HepG2 (cell line): ENCODE data around the gene HCRT. TPM values are rescaled to one million over a fixed set of nuclear protein-coding genes. Genes with fewer than 3 reads are reported as not detected.

Experiments
- ARNTL ChIP-seq: sonication (generic); formaldehyde crosslinking; IDR thresholded peaks from 2 replicates; pipeline ENCODE4 v1.4.0; 2020; ENCODE audit warnings: mild to moderate bottlenecking, missing genetic modification reagents
- BORCS8-MEF2B ChIP-seq: sonication (generic); formaldehyde crosslinking; IDR thresholded peaks from 2 replicates; pipeline ENCODE4 v1.8.0; 2022; ENCODE audit warnings: mild to moderate bottlenecking, missing genetic modification reagents
- DR1 ChIP-seq: sonication (generic); formaldehyde crosslinking; IDR thresholded peaks from 2 replicates; pipeline ENCODE4 v1.8.0; 2021; ENCODE audit warnings: mild to moderate bottlenecking, missing genetic modification reagents, inconsistent platforms
- EZH2 ChIP-seq: conservative IDR thresholded peaks from 2 replicates; pipeline ENCODE4 v1.6.1; 2012; ENCODE audit warnings: mild to moderate bottlenecking, low read depth, low read length, moderate library complexity
- GMEB1 ChIP-seq: sonication (generic); formaldehyde crosslinking; IDR thresholded peaks from 2 replicates; pipeline ENCODE4 v1.5.1; 2020; ENCODE audit warnings: missing genetic modification reagents, mild to moderate bottlenecking, borderline replicate concordance
- IKZF4 ChIP-seq: sonication (generic); formaldehyde crosslinking; IDR thresholded peaks from 2 replicates; pipeline ENCODE4 v1.5.1; 2020; ENCODE audit warnings: borderline replicate concordance, mild to moderate bottlenecking, low read depth, missing genetic modification reagents; ENCODE audit errors: not compliant biosample characterization
- LCORL ChIP-seq, 2 experiments: fragments of 450-650 bp in 1 of 2; sonication (generic) in 1 of 2; formaldehyde crosslinking in 1 of 2; IDR thresholded peaks; 2 replicates each; pipeline versions ENCODE4 v1.5.0 to v1.6.1; 2017 to 2020; ENCODE audit warnings: antibody characterized with exemption in 1 of 2, missing genetic modification reagents in 1 of 2
- NCOA2 ChIP-seq: sonication (generic); formaldehyde crosslinking; IDR thresholded peaks from 2 replicates; pipeline ENCODE4 v1.8.0; 2022; ENCODE audit warnings: inconsistent platforms
- PREB ChIP-seq: sonication (generic); formaldehyde crosslinking; IDR thresholded peaks from 2 replicates; pipeline ENCODE4 v1.4.0; 2020; ENCODE audit warnings: missing genetic modification reagents
- REST ChIP-seq, 2 experiments: IDR thresholded peaks; 2 replicates each; pipeline ENCODE4 v1.6.1; 2011 to 2012; ENCODE audit warnings: low read length in 2 of 2, borderline replicate concordance in 1 of 2, low read depth in 1 of 2, mild to moderate bottlenecking in 1 of 2, moderate library complexity in 1 of 2
- SRSF9 ChIP-seq: fragments of 200-400 bp; formaldehyde crosslinking; IDR thresholded peaks from 2 replicates; pipeline ENCODE4 v1.6.1; 2018; ENCODE audit warnings: borderline replicate concordance, mild to moderate bottlenecking, low read depth, low read length; ENCODE audit not compliant: insufficient read depth, poor library complexity, severe bottlenecking
- ZFP1 ChIP-seq: IDR thresholded peaks from 2 replicates; pipeline ENCODE4 v1.6.1; 2016
- ZNF556 ChIP-seq: sonication (generic); formaldehyde crosslinking; IDR thresholded peaks from 2 replicates; pipeline ENCODE4 v1.4.0; 2020; ENCODE audit warnings: mild to moderate bottlenecking, missing genetic modification reagents, borderline replicate concordance
- polyA plus RNA-seq, 8 experiments: library from polyadenylated mRNA; depleted of rRNA in 3 of 8; stranded (reverse) in 7 of 8; unstranded in 1 of 8; fragments of >200 nt; fragmentation: Illumina TruSeq in 4 of 8; extraction: Trizol in 4 of 8; gene quantifications; 2 replicates each; pipeline versions ENCODE4 v1.2.1 to v1.2.3, GENCODE V29; 2011 to 2016; ENCODE audit warnings: low read depth in 4 of 8, missing spikeins in 1 of 8, mixed read lengths in 1 of 8; ENCODE audit not compliant: insufficient read depth in 1 of 8
- total RNA-seq, 5 experiments: library from RNA; depleted of rRNA; stranded (reverse); fragments of >200 nt; fragmentation: Illumina TruSeq; extraction: Trizol; gene quantifications; 2 replicates each; pipeline ENCODE4 v1.2.3, GENCODE V29; 2016; ENCODE audit warnings: low read depth in 1 of 5
- TF ChIP-seq, protein P1 (sequence below): sonication (generic); formaldehyde crosslinking; IDR thresholded peaks from 2 replicates; pipeline ENCODE4 v1.5.0; 2020; ENCODE audit warnings: mild to moderate bottlenecking, missing genetic modification reagents
- TF ChIP-seq, protein P2 (sequence below): sonication (generic); formaldehyde crosslinking; IDR thresholded peaks from 2 replicates; pipeline ENCODE4 v1.5.1; 2020; ENCODE audit warnings: missing genetic modification reagents, mild to moderate bottlenecking, borderline replicate concordance

HCRT gene
- total and polyA plus RNA-seq, 2 of the 13 experiments (the other 11 are each of a cell fraction or from before 2014, with no cell fraction given): not detected

DNA sequence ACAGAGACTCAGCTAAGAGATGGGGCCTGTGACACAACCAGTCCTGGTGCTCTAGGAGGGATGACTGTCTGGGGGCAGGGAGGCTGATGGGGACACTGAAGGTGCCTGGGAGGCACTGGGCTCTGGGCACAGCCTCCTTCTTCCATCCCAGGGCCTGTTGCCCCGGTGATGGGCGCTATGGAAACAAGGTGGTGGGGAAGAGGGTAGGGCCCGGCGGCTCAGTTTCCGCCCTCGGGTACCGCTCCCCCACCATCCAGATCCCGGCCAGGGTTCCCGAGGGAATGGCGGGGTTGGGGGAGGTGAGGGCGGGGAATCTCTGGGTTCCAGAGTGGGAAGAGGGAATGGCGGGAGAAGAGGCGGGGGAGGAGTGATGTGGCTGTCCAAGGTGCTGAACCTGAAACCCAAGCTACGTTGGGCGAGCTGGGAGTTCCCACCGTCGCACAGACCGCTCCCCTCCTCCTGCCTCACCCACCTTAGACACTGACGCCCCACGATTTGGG lies 5.3 kb downstream of the HCRT start (continued):
- TF ChIP-seq, protein P1, sequence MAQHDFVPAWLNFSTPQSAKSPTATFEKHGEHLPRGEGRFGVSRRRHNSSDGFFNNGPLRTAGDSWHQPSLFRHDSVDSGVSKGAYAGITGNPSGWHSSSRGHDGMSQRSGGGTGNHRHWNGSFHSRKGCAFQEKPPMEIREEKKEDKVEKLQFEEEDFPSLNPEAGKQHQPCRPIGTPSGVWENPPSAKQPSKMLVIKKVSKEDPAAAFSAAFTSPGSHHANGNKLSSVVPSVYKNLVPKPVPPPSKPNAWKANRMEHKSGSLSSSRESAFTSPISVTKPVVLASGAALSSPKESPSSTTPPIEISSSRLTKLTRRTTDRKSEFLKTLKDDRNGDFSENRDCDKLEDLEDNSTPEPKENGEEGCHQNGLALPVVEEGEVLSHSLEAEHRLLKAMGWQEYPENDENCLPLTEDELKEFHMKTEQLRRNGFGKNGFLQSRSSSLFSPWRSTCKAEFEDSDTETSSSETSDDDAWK (CRISPR knock-in tag): no peak
- TF ChIP-seq ZNF556 (CRISPR knock-in tag): 0 out of 2 replicates have a peak, but pooled peaks have one; percentile 47
- no peak for TF ChIP-seq ARNTL (CRISPR knock-in tag)
- peak; percentile 72 for TF ChIP-seq NCOA2 (CRISPR knock-in tag)
- TF ChIP-seq, protein P2, sequence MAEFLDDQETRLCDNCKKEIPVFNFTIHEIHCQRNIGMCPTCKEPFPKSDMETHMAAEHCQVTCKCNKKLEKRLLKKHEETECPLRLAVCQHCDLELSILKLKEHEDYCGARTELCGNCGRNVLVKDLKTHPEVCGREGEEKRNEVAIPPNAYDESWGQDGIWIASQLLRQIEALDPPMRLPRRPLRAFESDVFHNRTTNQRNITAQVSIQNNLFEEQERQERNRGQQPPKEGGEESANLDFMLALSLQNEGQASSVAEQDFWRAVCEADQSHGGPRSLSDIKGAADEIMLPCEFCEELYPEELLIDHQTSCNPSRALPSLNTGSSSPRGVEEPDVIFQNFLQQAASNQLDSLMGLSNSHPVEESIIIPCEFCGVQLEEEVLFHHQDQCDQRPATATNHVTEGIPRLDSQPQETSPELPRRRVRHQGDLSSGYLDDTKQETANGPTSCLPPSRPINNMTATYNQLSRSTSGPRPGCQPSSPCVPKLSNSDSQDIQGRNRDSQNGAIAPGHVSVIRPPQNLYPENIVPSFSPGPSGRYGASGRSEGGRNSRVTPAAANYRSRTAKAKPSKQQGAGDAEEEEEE: no peak
- peak; percentile 87 to 98 for TF ChIP-seq REST (IDR thresholded peaks at IDR 0.05; ENCODE audit: borderline replicate concordance in 1 of 2, low read depth in 1 of 2, low read length in 2 of 2)
- no peak for TF ChIP-seq DR1 (CRISPR knock-in tag)
- TF ChIP-seq BORCS8-MEF2B (CRISPR knock-in tag): peak; percentile 85
- peak; percentile 96 for TF ChIP-seq IKZF4 (CRISPR knock-in tag)
- no peak for TF ChIP-seq EZH2
- no peak for TF ChIP-seq GMEB1 (CRISPR knock-in tag)
- TF ChIP-seq PREB (CRISPR knock-in tag): 0 out of 2 replicates have a peak, but pooled peaks have one; percentile 74
- TF ChIP-seq ZFP1 (CRISPR knock-in tag): no peak
- TF ChIP-seq SRSF9: no peak
- no peak for TF ChIP-seq LCORL (IDR thresholded peaks at IDR 0.05)
- TF ChIP-seq LCORL (CRISPR knock-in tag; IDR thresholded peaks at IDR 0.05): peak; percentile 55
